ENCODE results near the gene NOVA1. TPM values are rescaled to one million over a fixed set of nuclear protein-coding genes. Genes with fewer than 3 reads are reported as not detected.
"Not testable (repeated sequence)": the region's sequence is repeated elsewhere in the genome, so short reads cannot be mapped to it uniquely, and the experiment has no call there.

NOVA1 gene
- total RNA-seq (2014; rRNA removed; shearing (Covaris generic); ENCODE audit: low replicate concordance): not detected in 2 replicates

GRCh38 chr14:26597589-26598080 lies at the start of gene NOVA1:
TSS of gene NOVA1 (minus strand) at chr14:26598033. CDS start at chr14:26597436, 597 bp downstream.
- Histone ChIP-seq H3K27ac (ENCODE audit: low read length) (no peak within 1 kb of the TSS), H2AFZ (ENCODE audit: low read length) (no peak within 1 kb of the TSS), H3K4me2 (ENCODE audit: low read depth, low read length, poor library complexity, severe bottlenecking) (no peak within 1 kb of the TSS), H3K9ac (ENCODE audit: low read length) (no peak within 1 kb of the TSS), H3K9me2 (replicated peaks; ENCODE audit: insufficient read depth, low read length) (no peaks in the 10 kb centered on the region), H3K4me1 (ENCODE audit: low read length) (no peaks in the 10 kb centered on the region), H3K9me3 (ENCODE audit: low read length) (peaks cover 59% of the 10 kb centered on the region), H4K20me1 (ENCODE audit: insufficient read depth, low read depth, low read length) (no peaks in the 10 kb centered on the region), H3K27me3 (ENCODE audit: low read length) (no peaks in the 10 kb centered on the region), H3K36me3 (ENCODE audit: insufficient read depth, low read length) (no peaks in the 10 kb centered on the region), H3K79me2 (ENCODE audit: low read length) (no peaks in the 10 kb centered on the region), H3K4me3 (ENCODE audit: low read length) (no peak within 1 kb of the TSS)
- no peak for DNase-seq

DNA sequence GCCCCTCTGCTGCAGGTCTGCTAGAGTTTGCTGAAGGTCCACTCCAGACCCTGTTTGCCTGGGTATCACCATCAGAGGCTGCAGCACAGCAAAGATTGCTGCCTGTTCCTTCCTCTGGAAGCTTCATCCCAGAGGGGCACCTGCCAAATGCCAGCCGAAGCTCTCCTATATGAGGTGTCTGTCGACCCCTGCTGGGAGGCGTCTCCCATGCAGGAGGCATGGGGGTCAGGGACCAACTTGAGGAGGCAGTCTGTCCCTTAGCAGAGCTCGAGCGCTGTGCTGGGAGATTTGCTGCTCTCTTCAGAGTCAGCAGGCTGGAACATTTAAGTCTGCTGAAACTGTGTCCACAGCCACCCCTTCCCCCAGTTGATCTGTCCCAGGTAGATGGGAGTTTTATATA lies 47.2 kb upstream of the NOVA1 start:
- not testable (repeated sequence) for H3K9me2 ChIP-seq (replicated peaks; ENCODE audit: insufficient read depth, low read length); H3K4me1 ChIP-seq (ENCODE audit: low read length); H3K79me2 ChIP-seq (ENCODE audit: low read length); H4K20me1 ChIP-seq (ENCODE audit: insufficient read depth, low read depth, low read length); H3K4me3 ChIP-seq (ENCODE audit: low read length); H2AFZ ChIP-seq (ENCODE audit: low read length); H3K27me3 ChIP-seq (ENCODE audit: low read length); H3K36me3 ChIP-seq (ENCODE audit: insufficient read depth, low read length); H3K4me2 ChIP-seq (ENCODE audit: low read depth, low read length, poor library complexity, severe bottlenecking); H3K27ac ChIP-seq (ENCODE audit: low read length); H3K9ac ChIP-seq (ENCODE audit: low read length)
- DNase-seq: peak; percentile 16
- peaks cover 62% of the 10 kb centered on the region for H3K9me3 ChIP-seq (ENCODE audit: low read length)

- no peaks in the 10 kb centered on the region for H3K9me2 ChIP-seq (replicated peaks; ENCODE audit: insufficient read depth, low read length)
- H3K4me2 ChIP-seq (ENCODE audit: low read depth, low read length, poor library complexity, severe bottlenecking): no peak overlapping the region
- no peaks in the 10 kb centered on the region for H3K36me3 ChIP-seq (ENCODE audit: insufficient read depth, low read length)
- H2AFZ ChIP-seq (ENCODE audit: low read length): no peak overlapping the region
- H3K4me1 ChIP-seq (ENCODE audit: low read length): no peaks in the 10 kb centered on the region
- no peaks in the 10 kb centered on the region for H3K27me3 ChIP-seq (ENCODE audit: low read length)
- no peak overlapping the region for H3K9ac ChIP-seq (ENCODE audit: low read length)
- H3K4me3 ChIP-seq (ENCODE audit: low read length): no peak overlapping the region
- peaks cover 36% of the 10 kb centered on the region for H3K9me3 ChIP-seq (ENCODE audit: low read length)
- no peaks in the 10 kb centered on the region for H3K79me2 ChIP-seq (ENCODE audit: low read length)
- DNase-seq: no peak
- H4K20me1 ChIP-seq (ENCODE audit: insufficient read depth, low read depth, low read length): no peaks in the 10 kb centered on the region
- H3K27ac ChIP-seq (ENCODE audit: low read length): no peak overlapping the region
Observed at GRCh38 chr14:26636561-26636960, 38.7 kb upstream of the NOVA1 start.

DNA sequence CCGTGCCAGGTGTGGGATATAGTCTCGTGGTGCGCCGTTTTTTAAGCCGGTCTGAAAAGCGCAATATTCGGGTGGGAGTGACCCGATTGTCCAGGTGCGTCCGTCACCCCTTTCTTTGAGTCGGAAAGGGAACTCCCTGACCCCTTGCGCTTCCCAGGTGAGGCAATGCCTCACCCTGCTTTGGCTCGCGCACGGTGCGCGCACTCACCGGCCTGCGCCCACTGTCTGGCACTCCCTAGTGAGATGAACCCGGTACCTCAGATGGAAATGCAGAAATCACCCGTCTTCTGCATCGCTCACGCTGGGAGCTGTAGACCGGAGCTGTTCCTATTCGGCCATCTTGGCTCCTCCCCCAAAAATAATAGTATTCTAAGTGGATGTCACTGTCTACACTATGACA lies 37.1 kb upstream of the NOVA1 start:
- not testable (repeated sequence) for H3K4me2 ChIP-seq (ENCODE audit: low read depth, low read length, poor library complexity, severe bottlenecking)

DNA sequence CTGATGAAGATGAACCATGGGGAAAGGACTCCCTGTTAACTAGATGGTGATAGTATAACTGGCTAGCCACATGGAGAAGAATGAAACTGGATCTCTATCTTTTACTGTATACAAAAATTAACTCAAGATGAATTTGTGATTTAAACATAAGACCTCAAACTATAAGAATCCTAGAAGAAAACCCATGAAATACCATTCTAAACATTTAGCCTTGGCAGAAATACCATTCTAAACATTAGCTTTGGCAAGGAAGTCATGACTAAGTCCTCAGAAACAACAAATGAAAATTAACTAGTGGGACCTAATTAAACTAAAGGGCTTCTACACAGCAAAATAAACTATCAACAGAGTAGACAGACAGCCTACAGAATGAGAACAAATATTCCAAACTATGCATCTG lies 28.4 kb upstream of the NOVA1 start:
- H3K79me2 ChIP-seq (ENCODE audit: low read length): no peaks in the 10 kb centered on the region
- DNase-seq: no peak
- H4K20me1 ChIP-seq (ENCODE audit: insufficient read depth, low read depth, low read length): no peaks in the 10 kb centered on the region
- no peak overlapping the region for H2AFZ ChIP-seq (ENCODE audit: low read length)
- H3K4me3 ChIP-seq (ENCODE audit: low read length): no peak overlapping the region
- no peak overlapping the region for H3K9ac ChIP-seq (ENCODE audit: low read length)
- no peaks in the 10 kb centered on the region for H3K9me2 ChIP-seq (replicated peaks; ENCODE audit: insufficient read depth, low read length)
- H3K9me3 ChIP-seq (ENCODE audit: low read length): peaks cover 50% of the 10 kb centered on the region
- no peaks in the 10 kb centered on the region for H3K36me3 ChIP-seq (ENCODE audit: insufficient read depth, low read length)
- no peaks in the 10 kb centered on the region for H3K27me3 ChIP-seq (ENCODE audit: low read length)
- H3K4me2 ChIP-seq (ENCODE audit: low read depth, low read length, poor library complexity, severe bottlenecking): no peak overlapping the region
- no peak overlapping the region for H3K27ac ChIP-seq (ENCODE audit: low read length)
- H3K4me1 ChIP-seq (ENCODE audit: low read length): no peaks in the 10 kb centered on the region

More for the DNA sequence above, 37.1 kb upstream of the NOVA1 start:
- not testable (repeated sequence) for H3K27me3 ChIP-seq (ENCODE audit: low read length); H3K79me2 ChIP-seq (ENCODE audit: low read length); H3K36me3 ChIP-seq (ENCODE audit: insufficient read depth, low read length); H4K20me1 ChIP-seq (ENCODE audit: insufficient read depth, low read depth, low read length); H3K9ac ChIP-seq (ENCODE audit: low read length); H3K4me1 ChIP-seq (ENCODE audit: low read length); H2AFZ ChIP-seq (ENCODE audit: low read length); H3K9me2 ChIP-seq (replicated peaks; ENCODE audit: insufficient read depth, low read length); DNase-seq; H3K27ac ChIP-seq (ENCODE audit: low read length); H3K4me3 ChIP-seq (ENCODE audit: low read length)
- H3K9me3 ChIP-seq (ENCODE audit: low read length): peaks cover 27% of the 10 kb centered on the region

- H3K27ac ChIP-seq (ENCODE audit: low read length): no peak overlapping the region
- no peaks in the 10 kb centered on the region for H3K79me2 ChIP-seq (ENCODE audit: low read length)
- no peak overlapping the region for H3K4me3 ChIP-seq (ENCODE audit: low read length)
- H3K4me1 ChIP-seq (ENCODE audit: low read length): no peaks in the 10 kb centered on the region
- H2AFZ ChIP-seq (ENCODE audit: low read length): no peak overlapping the region
- H3K4me2 ChIP-seq (ENCODE audit: low read depth, low read length, poor library complexity, severe bottlenecking): no peak overlapping the region
- no peaks in the 10 kb centered on the region for H3K36me3 ChIP-seq (ENCODE audit: insufficient read depth, low read length)
- H3K9ac ChIP-seq (ENCODE audit: low read length): no peak overlapping the region
- peaks cover 62% of the 10 kb centered on the region for H3K9me3 ChIP-seq (ENCODE audit: low read length)
- no peaks in the 10 kb centered on the region for H4K20me1 ChIP-seq (ENCODE audit: insufficient read depth, low read depth, low read length)
- no peaks in the 10 kb centered on the region for H3K27me3 ChIP-seq (ENCODE audit: low read length)
- H3K9me2 ChIP-seq (replicated peaks; ENCODE audit: insufficient read depth, low read length): no peaks in the 10 kb centered on the region
- DNase-seq: no peak
Observed at GRCh38 chr14:26622611-26623010, 24.8 kb upstream of the NOVA1 start.

DNA sequence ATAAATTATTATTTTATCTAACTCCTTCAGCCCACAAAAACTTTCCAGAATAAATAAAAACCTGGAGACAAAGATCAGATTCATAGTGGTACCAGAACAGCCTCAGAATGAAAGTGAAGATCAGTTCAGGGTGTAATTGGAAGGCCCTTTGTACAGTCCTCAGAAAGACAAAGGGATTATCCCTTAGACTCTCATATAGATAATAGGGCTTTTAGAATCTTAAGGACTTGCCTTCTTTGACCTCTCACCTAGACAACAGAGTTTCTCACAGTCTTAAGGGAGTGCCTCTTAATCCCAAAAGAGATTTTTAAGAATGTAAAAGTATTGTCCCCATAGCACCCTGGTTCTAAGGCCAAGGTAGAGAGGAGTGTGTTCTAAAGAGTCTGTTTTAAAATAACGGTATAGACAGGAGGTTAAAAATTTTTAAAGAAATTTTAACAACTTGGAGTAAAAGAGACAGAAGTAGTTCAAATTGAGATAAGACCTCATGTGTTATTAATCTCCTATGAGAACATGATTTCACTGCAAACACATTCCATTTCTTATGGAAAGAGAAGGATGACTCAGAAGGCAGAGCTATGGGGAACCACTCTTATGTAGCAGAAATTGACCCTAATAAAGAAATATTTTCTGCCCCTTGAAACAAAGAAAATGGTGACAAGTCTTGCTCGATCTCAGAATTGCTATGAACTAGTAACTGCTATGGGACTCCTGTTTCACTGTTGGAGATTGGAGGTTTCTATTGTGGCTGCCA lies 24.2 kb upstream of the NOVA1 start:
- Histone ChIP-seq H3K79me2 (ENCODE audit: low read length) (no peaks in the 10 kb centered on the region), H2AFZ (ENCODE audit: low read length) (no peak overlapping the region), H3K4me3 (ENCODE audit: low read length) (no peak overlapping the region), H3K9me2 (replicated peaks; ENCODE audit: insufficient read depth, low read length) (no peaks in the 10 kb centered on the region), H3K9me3 (ENCODE audit: low read length) (peaks cover 63% of the 10 kb centered on the region), H3K9ac (ENCODE audit: low read length) (no peak overlapping the region), H3K4me2 (ENCODE audit: low read depth, low read length, poor library complexity, severe bottlenecking) (no peak overlapping the region), H3K27ac (ENCODE audit: low read length) (no peak overlapping the region), H3K27me3 (ENCODE audit: low read length) (no peaks in the 10 kb centered on the region), H3K36me3 (ENCODE audit: insufficient read depth, low read length) (no peaks in the 10 kb centered on the region), H4K20me1 (ENCODE audit: insufficient read depth, low read depth, low read length) (no peaks in the 10 kb centered on the region), H3K4me1 (ENCODE audit: low read length) (no peaks in the 10 kb centered on the region)
- DNase-seq: no peak

DNA sequence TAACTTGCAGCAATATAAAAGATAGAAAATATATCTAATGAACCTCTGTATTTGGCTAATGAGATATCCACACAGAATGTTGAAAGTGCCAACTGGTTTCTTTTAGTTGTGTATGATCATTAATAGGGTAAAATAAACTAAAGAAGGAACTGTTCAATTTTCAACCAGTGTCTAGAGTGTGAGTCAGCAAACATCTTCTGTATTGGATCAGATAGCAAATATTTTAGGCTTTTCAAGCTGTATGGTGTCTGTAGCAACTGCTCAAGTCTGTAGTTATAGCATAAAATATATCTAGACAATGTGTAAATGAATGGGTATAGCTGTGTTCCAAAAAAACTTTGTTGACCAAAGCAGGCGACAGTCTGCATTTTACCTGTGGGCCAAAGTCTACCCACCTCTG lies 23.5 kb upstream of the NOVA1 start:
- H3K9ac ChIP-seq (ENCODE audit: low read length): no peak overlapping the region
- H3K27me3 ChIP-seq (ENCODE audit: low read length): no peaks in the 10 kb centered on the region
- no peak for DNase-seq
- H3K4me2 ChIP-seq (ENCODE audit: low read depth, low read length, poor library complexity, severe bottlenecking): no peak overlapping the region
- peaks cover 63% of the 10 kb centered on the region for H3K9me3 ChIP-seq (ENCODE audit: low read length)
- no peak overlapping the region for H2AFZ ChIP-seq (ENCODE audit: low read length)
- H3K79me2 ChIP-seq (ENCODE audit: low read length): no peaks in the 10 kb centered on the region
- no peaks in the 10 kb centered on the region for H4K20me1 ChIP-seq (ENCODE audit: insufficient read depth, low read depth, low read length)
- no peaks in the 10 kb centered on the region for H3K4me1 ChIP-seq (ENCODE audit: low read length)
- H3K4me3 ChIP-seq (ENCODE audit: low read length): no peak overlapping the region
- H3K27ac ChIP-seq (ENCODE audit: low read length): no peak overlapping the region
- no peaks in the 10 kb centered on the region for H3K9me2 ChIP-seq (replicated peaks; ENCODE audit: insufficient read depth, low read length)
- H3K36me3 ChIP-seq (ENCODE audit: insufficient read depth, low read length): no peaks in the 10 kb centered on the region

Data from Karpas-422 (cell line).